K562 (cell line): ENCODE measurements around the gene RPAP2. TPM values are rescaled to one million over a fixed set of nuclear protein-coding genes. Genes with fewer than 3 reads are reported as not detected.

ENCODE experiments used
- ARID1B ChIP-seq: fragments of 450-650 bp; IDR thresholded peaks from 2 replicates; pipeline ENCODE4 v1.6.1; 2016; ENCODE audit warnings: antibody characterized with exemption, mild to moderate bottlenecking, inconsistent platforms
- CHD4 ChIP-seq: fragments of 200-600 bp; sonication (generic); IDR thresholded peaks from 3 replicates; pipeline ENCODE4 v1.6.1; 2012; ENCODE audit warnings: low read depth, mild to moderate bottlenecking, mixed read lengths, low read length, inconsistent platforms; ENCODE audit not compliant: insufficient read depth, insufficient replicate concordance, poor library complexity, severe bottlenecking
- EP300 ChIP-seq: IDR thresholded peaks from 2 replicates; pipeline ENCODE4 v1.6.1; 2012; ENCODE audit warnings: low read length, improper control_type of control experiment
- HIVEP1 ChIP-seq: fragments of 250-450 bp; sonication (Bioruptor Pico); IDR thresholded peaks from 2 replicates; pipeline ENCODE4 v1.4.0; 2020; ENCODE audit warnings: mild to moderate bottlenecking
- IFI16 ChIP-seq: fragments of 250-450 bp; sonication (Bioruptor Pico); IDR thresholded peaks from 2 replicates; pipeline ENCODE4 v2.1.2; 2022; ENCODE audit warnings: mild to moderate bottlenecking, inconsistent platforms
- KDM5B ChIP-seq: fragments of 200-600 bp; sonication (generic); IDR thresholded peaks from 2 replicates; pipeline ENCODE4 v1.6.1; 2012; ENCODE audit warnings: low read depth, mild to moderate bottlenecking, moderate library complexity, low read length, control low read depth, inconsistent platforms; ENCODE audit not compliant: insufficient replicate concordance
- MCM3 ChIP-seq: fragments of 450-650 bp; IDR thresholded peaks from 2 replicates; pipeline ENCODE4 v1.6.1; 2016
- NFE2 ChIP-seq: IDR thresholded peaks from 2 replicates; pipeline ENCODE4 v1.6.1; 2014; ENCODE audit warnings: antibody characterized with exemption, low read depth
- NFIC ChIP-seq: fragments of 450-650 bp; IDR thresholded peaks from 2 replicates; pipeline ENCODE4 v1.6.1; 2017; ENCODE audit warnings: mild to moderate bottlenecking, inconsistent platforms
- NFXL1 ChIP-seq: fragments of 450-650 bp; formaldehyde crosslinking; IDR thresholded peaks from 2 replicates; pipeline ENCODE4 v1.4.0; 2021; ENCODE audit warnings: mild to moderate bottlenecking
- NUFIP1 ChIP-seq: fragments of 450-650 bp; IDR thresholded peaks from 2 replicates; pipeline ENCODE4 v1.6.1; 2018; ENCODE audit not compliant: partially characterized antibody
- PHB2 ChIP-seq: fragments of 450-650 bp; IDR thresholded peaks from 2 replicates; pipeline ENCODE4 v1.6.1; 2017; ENCODE audit warnings: low read depth
- TAF1 ChIP-seq: IDR thresholded peaks from 2 replicates; pipeline ENCODE4 v1.6.1; 2011; ENCODE audit warnings: mild to moderate bottlenecking, low read length, moderate library complexity; ENCODE audit not compliant: insufficient read depth, control insufficient read depth, severe bottlenecking; ENCODE audit errors: extremely low read depth
- TCF7L2 ChIP-seq: fragments of 150-350 bp; IDR thresholded peaks from 2 replicates; pipeline ENCODE4 v1.6.1; 2016; ENCODE audit warnings: low read depth, mild to moderate bottlenecking, low read length, moderate library complexity
- ZBTB7A ChIP-seq: IDR thresholded peaks from 2 replicates; pipeline ENCODE4 v1.6.1; 2011; ENCODE audit warnings: low read depth, mild to moderate bottlenecking, low read length, moderate library complexity, borderline replicate concordance; ENCODE audit not compliant: control insufficient read depth
- ZBTB8A ChIP-seq: fragments of 450-650 bp; IDR thresholded peaks from 2 replicates; pipeline ENCODE4 v1.6.1; 2018; ENCODE audit warnings: mild to moderate bottlenecking, moderate library complexity; ENCODE audit not compliant: partially characterized antibody
- ZNF121 ChIP-seq: sonication (generic); formaldehyde crosslinking; conservative IDR thresholded peaks from 2 replicates; pipeline ENCODE4 v1.8.0; 2022; ENCODE audit warnings: missing genetic modification reagents
- ZNF24 ChIP-seq: fragments of 450-650 bp; IDR thresholded peaks from 2 replicates; pipeline ENCODE4 v1.6.1; 2016
- ZNF76 ChIP-seq: fragments of 250-450 bp; sonication (Bioruptor Pico); IDR thresholded peaks from 2 replicates; pipeline ENCODE4 v1.4.0; 2020; ENCODE audit warnings: mild to moderate bottlenecking, moderate library complexity, borderline replicate concordance
- polyA plus RNA-seq, 8 experiments: library from polyadenylated mRNA; depleted of rRNA in 4 of 8; stranded (reverse) in 5 of 8; unstranded in 3 of 8; fragments of >200 nt; fragmentation: Nextera tagmentation in 2 of 8; fragmentation: Illumina TruSeq in 1 of 8; extraction: Ambion mirVana in 2 of 8; extraction: Trizol in 1 of 8; gene quantifications; 2 replicates each; pipeline versions ENCODE4 v1.2.1 to v1.2.3, GENCODE V29; 2011 to 2014; ENCODE audit warnings: inconsistent platforms in 1 of 8, missing spikeins in 1 of 8
- total RNA-seq, 7 experiments: library from RNA; depleted of rRNA in 6 of 7; stranded (reverse); fragments of >200 nt in 6 of 7; fragmentation: Illumina TruSeq in 2 of 7; extraction: Trizol in 2 of 7; gene quantifications; 2 replicates each; pipeline versions ENCODE4 v1.2.1 to v1.2.3, GENCODE V29; 2011 to 2021; ENCODE audit warnings: low replicate concordance in 1 of 7
- TF ChIP-seq, protein P1 (sequence below): fragments of 450-650 bp; IDR thresholded peaks from 2 replicates; pipeline ENCODE4 v1.6.1; 2016; ENCODE audit warnings: mild to moderate bottlenecking
- TF ChIP-seq, protein P2 (sequence below): sonication (generic); formaldehyde crosslinking; IDR thresholded peaks from 2 replicates; pipeline ENCODE4 v1.8.0; 2022; ENCODE audit warnings: mild to moderate bottlenecking, missing genetic modification reagents
- TF ChIP-seq, protein P3 (sequence below), 2 experiments: fragments of 250-450 bp in 1 of 2; fragments of 450-650 bp in 1 of 2; sonication (Bioruptor Pico) in 1 of 2; IDR thresholded peaks; 2 replicates each; pipeline versions ENCODE4 v1.6.1 to v1.8.0; 2016 to 2021; ENCODE audit warnings: mild to moderate bottlenecking in 2 of 2, moderate library complexity in 2 of 2, missing compliant biosample characterization in 1 of 2, missing genetic modification characterization in 1 of 2
- TF ChIP-seq, protein P4 (sequence below), 3 experiments: fragments of 200-800 bp in 1 of 3; sonication (Bioruptor generic) in 1 of 3; sonication (generic) in 1 of 3; formaldehyde crosslinking in 1 of 3; IDR thresholded peaks; 2 replicates each; pipeline versions ENCODE4 v1.6.1 to v1.8.0; 2016 to 2022; ENCODE audit warnings: mild to moderate bottlenecking in 2 of 3, missing compliant biosample characterization in 2 of 3, missing genetic modification characterization in 2 of 3, missing genetic modification reagents in 1 of 3

RPAP2 gene
- total and polyA plus RNA-seq, 9 of the 15 experiments (the other 6 are each of a cell fraction or from before 2014, with no cell fraction given), result 6.2 to 41.7 (median 28.7) TPM

DNA sequence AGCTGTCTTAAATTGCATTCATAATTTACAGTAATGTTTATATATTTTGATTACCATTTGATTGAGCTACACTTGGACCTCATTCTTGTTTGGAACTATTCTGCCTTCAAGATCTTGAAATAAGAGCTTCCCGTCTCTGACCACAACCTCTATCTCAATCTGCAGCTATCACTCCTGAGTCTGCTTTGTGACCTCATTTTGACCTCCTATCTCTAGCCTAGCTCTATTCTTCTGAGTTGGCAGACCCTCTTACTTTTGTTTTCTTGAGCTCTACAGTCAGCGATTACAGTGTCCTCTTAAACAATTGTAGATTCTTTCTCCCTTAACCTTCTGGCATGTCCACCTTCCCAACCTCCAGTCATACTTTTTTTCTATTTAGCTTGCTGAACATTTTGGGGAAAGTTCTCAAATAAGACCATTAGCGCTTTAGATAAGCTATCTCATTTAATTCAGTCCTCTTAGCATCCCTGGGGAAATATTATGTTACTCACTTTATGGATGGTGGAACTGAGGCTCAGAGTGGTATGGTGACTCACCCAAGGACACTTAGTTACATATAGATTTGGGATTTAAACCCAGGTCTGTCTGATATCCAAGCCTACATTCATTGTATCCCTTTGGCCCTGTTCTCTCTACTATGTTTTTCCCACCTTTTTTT, 19.1 kb downstream of the RPAP2 start (continued):
- TF ChIP-seq, protein P1, sequence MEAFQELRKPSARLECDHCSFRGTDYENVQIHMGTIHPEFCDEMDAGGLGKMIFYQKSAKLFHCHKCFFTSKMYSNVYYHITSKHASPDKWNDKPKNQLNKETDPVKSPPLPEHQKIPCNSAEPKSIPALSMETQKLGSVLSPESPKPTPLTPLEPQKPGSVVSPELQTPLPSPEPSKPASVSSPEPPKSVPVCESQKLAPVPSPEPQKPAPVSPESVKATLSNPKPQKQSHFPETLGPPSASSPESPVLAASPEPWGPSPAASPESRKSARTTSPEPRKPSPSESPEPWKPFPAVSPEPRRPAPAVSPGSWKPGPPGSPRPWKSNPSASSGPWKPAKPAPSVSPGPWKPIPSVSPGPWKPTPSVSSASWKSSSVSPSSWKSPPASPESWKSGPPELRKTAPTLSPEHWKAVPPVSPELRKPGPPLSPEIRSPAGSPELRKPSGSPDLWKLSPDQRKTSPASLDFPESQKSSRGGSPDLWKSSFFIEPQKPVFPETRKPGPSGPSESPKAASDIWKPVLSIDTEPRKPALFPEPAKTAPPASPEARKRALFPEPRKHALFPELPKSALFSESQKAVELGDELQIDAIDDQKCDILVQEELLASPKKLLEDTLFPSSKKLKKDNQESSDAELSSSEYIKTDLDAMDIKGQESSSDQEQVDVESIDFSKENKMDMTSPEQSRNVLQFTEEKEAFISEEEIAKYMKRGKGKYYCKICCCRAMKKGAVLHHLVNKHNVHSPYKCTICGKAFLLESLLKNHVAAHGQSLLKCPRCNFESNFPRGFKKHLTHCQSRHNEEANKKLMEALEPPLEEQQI, result 0 out of 2 replicates have a peak, but pooled peaks have one; percentile 59
- TF ChIP-seq, protein P2, sequence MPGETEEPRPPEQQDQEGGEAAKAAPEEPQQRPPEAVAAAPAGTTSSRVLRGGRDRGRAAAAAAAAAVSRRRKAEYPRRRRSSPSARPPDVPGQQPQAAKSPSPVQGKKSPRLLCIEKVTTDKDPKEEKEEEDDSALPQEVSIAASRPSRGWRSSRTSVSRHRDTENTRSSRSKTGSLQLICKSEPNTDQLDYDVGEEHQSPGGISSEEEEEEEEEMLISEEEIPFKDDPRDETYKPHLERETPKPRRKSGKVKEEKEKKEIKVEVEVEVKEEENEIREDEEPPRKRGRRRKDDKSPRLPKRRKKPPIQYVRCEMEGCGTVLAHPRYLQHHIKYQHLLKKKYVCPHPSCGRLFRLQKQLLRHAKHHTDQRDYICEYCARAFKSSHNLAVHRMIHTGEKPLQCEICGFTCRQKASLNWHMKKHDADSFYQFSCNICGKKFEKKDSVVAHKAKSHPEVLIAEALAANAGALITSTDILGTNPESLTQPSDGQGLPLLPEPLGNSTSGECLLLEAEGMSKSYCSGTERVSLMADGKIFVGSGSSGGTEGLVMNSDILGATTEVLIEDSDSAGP (CRISPR knock-in tag), result no peak
- TF ChIP-seq ZBTB7A (no peak), ARID1B (peak; percentile 95), HIVEP1 (no peak), ZNF76 (CRISPR knock-in tag) (no peak), EP300 (peak; percentile 87), NUFIP1 (no peak), TCF7L2 (no peak), ZNF121 (no peak), IFI16 (CRISPR knock-in tag) (no peak), NFIC (peak; percentile 74), ZNF24 (no peak), NFE2 (peak; percentile 52), KDM5B (no peak), NFXL1 (no peak), ZBTB8A (no peak), CHD4 (no peak), TAF1 (no peak), MCM3 (no peak), PHB2 (peak; percentile 50; the same call in 1 of the 2 replicates)
- TF ChIP-seq, protein P3, sequence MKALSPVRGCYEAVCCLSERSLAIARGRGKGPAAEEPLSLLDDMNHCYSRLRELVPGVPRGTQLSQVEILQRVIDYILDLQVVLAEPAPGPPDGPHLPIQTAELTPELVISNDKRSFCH (CRISPR knock-in tag; IDR thresholded peaks at IDR 0.05), result no peak
- TF ChIP-seq, protein P3 (tag; IDR thresholded peaks at IDR 0.05), result no peak
- TF ChIP-seq, protein P4, sequence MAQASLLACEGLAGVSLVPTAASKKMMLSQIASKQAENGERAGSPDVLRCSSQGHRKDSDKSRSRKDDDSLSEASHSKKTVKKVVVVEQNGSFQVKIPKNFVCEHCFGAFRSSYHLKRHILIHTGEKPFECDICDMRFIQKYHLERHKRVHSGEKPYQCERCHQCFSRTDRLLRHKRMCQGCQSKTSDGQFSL (CRISPR knock-in tag; IDR thresholded peaks at IDR 0.05), result no peak
- TF ChIP-seq, protein P4 (tag; IDR thresholded peaks at IDR 0.05), result no peak
